GM18868 (cell line): ENCODE measurements around the gene OGFOD1.
"Not testable (repeated sequence)": the region's sequence is repeated elsewhere in the genome, so short reads cannot be mapped to it uniquely, and the experiment has no call there.

Experiments used
- ATAC-seq: cut with Tn5 transposase; IDR thresholded peaks from one replicate; pipeline ENCODE4 v1.9.1; 2021; ENCODE audit warnings: mild to moderate bottlenecking, moderate library complexity; ENCODE audit not compliant: unreplicated experiment

Gene OGFOD1

GRCh38 chr16:56478281-56479049 lies 27.1 kb downstream of the OGFOD1 start:
- no peak for ATAC-seq

- no peak for ATAC-seq
Measured at GRCh38 chr16:56479469-56479868, 28.1 kb downstream of the OGFOD1 start.

GRCh38 chr16:56480776-56481467 lies 29.6 kb downstream of the OGFOD1 start:
- ATAC-seq: no peak

- no peak for ATAC-seq
Measured at GRCh38 chr16:56481468-56482122, 30.2 kb downstream of the OGFOD1 start.

GRCh38 chr16:56482683-56483236 lies 31.4 kb downstream of the OGFOD1 start:
- no peak for ATAC-seq

GRCh38 chr16:56483394-56483793 lies 32.0 kb downstream of the OGFOD1 start:
- ATAC-seq: no peak

GRCh38 chr16:56488035-56488434 lies 36.7 kb downstream of the OGFOD1 start:
- no peak for ATAC-seq

- not testable (repeated sequence) for ATAC-seq
Measured at GRCh38 chr16:56488868-56489267, 37.5 kb downstream of the OGFOD1 start.

- ATAC-seq: no peak
Measured at GRCh38 chr16:56491657-56492261, 40.4 kb downstream of the OGFOD1 start.

- no peak for ATAC-seq
Measured at GRCh38 chr16:56493126-56493525, 41.8 kb downstream of the OGFOD1 start.

- ATAC-seq: no peak
Measured at GRCh38 chr16:56493815-56494214, 42.5 kb downstream of the OGFOD1 start.

- ATAC-seq: no peak
Measured at GRCh38 chr16:56505181-56505580, 53.8 kb downstream of the OGFOD1 start.

- ATAC-seq: no peak
Measured at GRCh38 chr16:56506941-56507340, 55.6 kb downstream of the OGFOD1 start.

GRCh38 chr16:56510544-56510943 lies 59.2 kb downstream of the OGFOD1 start:
- ATAC-seq: no peak

- ATAC-seq: no peak
Measured at GRCh38 chr16:56512025-56512424, 60.7 kb downstream of the OGFOD1 start.

GRCh38 chr16:56513091-56513490 lies 61.7 kb downstream of the OGFOD1 start:
- no peak for ATAC-seq

GRCh38 chr16:56513972-56514371 lies 62.6 kb downstream of the OGFOD1 start:
- peak; percentile 57 for ATAC-seq

- no peak for ATAC-seq
Measured at GRCh38 chr16:56514845-56515244, 63.5 kb downstream of the OGFOD1 start.

GRCh38 chr16:56515665-56516064 lies 64.3 kb downstream of the OGFOD1 start:
- ATAC-seq: no peak

GRCh38 chr16:56517206-56517605 lies 65.9 kb downstream of the OGFOD1 start:
- no peak for ATAC-seq

GRCh38 chr16:56518425-56518824 lies 67.1 kb downstream of the OGFOD1 start:
- ATAC-seq: no peak
